Mesenchymal stem cell (in vitro differentiated cells and primary cell): ENCODE results near the gene SAMD4A.

Source experiments
- DNase-seq: peaks from one replicate; pipeline ENCODE4 v3.0.0-alpha.2; 2013
- H2AFZ ChIP-seq: one replicate; pipeline ENCODE4 v1.6.1; 2013; ENCODE audit warnings: low read depth, mild to moderate bottlenecking, control low read depth, inconsistent platforms, low read length, moderate library complexity
- H2AK5ac ChIP-seq: 2 replicates; pipeline ENCODE4 v1.6.1; 2013; ENCODE audit warnings: low read length, moderate library complexity, mild to moderate bottlenecking, inconsistent platforms; ENCODE audit not compliant: severe bottlenecking
- H2BK120ac ChIP-seq: one replicate; pipeline ENCODE4 v1.6.1; 2013; ENCODE audit warnings: low read depth, mild to moderate bottlenecking, inconsistent platforms, low read length, moderate library complexity
- H2BK12ac ChIP-seq, 2 experiments: one replicate each; pipeline ENCODE4 v1.6.1; 2013; ENCODE audit warnings: inconsistent platforms in 2 of 2, low read length in 2 of 2, mild to moderate bottlenecking in 2 of 2, moderate library complexity in 2 of 2, control low read depth in 1 of 2
- H2BK15ac ChIP-seq: one replicate; pipeline ENCODE4 v1.6.1; 2013; ENCODE audit warnings: mild to moderate bottlenecking, low read depth, inconsistent platforms; ENCODE audit not compliant: poor library complexity, severe bottlenecking
- H2BK5ac ChIP-seq: 2 replicates; pipeline ENCODE4 v1.6.1; 2013; ENCODE audit warnings: low read depth, mild to moderate bottlenecking, low read length, control low read depth, inconsistent platforms; ENCODE audit not compliant: poor library complexity, severe bottlenecking
- H3K14ac ChIP-seq, 2 experiments: one replicate each; pipeline ENCODE4 v1.6.1; 2013; ENCODE audit warnings: inconsistent platforms in 2 of 2, low read length in 2 of 2, control low read depth in 1 of 2, mild to moderate bottlenecking in 1 of 2, moderate library complexity in 1 of 2
- H3K18ac ChIP-seq, 2 experiments: one replicate each; pipeline ENCODE4 v1.6.1; 2013; ENCODE audit warnings: inconsistent platforms in 2 of 2, low read length in 2 of 2, control low read depth in 1 of 2, low read depth in 1 of 2, mild to moderate bottlenecking in 1 of 2
- H3K23ac ChIP-seq, 2 experiments: one replicate each; pipeline ENCODE4 v1.6.1; 2013; ENCODE audit warnings: inconsistent platforms in 2 of 2, low read length in 2 of 2, mild to moderate bottlenecking in 2 of 2, moderate library complexity in 2 of 2, control low read depth in 1 of 2
- H3K27ac ChIP-seq: 2 replicates; pipeline ENCODE4 v1.5.1; 2013; ENCODE audit warnings: mild to moderate bottlenecking, moderate library complexity, low read length, control low read depth, inconsistent platforms; ENCODE audit not compliant: poor library complexity, severe bottlenecking
- H3K27me3 ChIP-seq, 2 experiments: 2 replicates each; pipeline versions ENCODE4 v1.6.1 to v1.7.0; 2013; ENCODE audit warnings: low read length in 2 of 2, mild to moderate bottlenecking in 2 of 2, moderate library complexity in 2 of 2, control low read depth in 1 of 2, inconsistent platforms in 1 of 2; ENCODE audit not compliant: control insufficient read depth in 1 of 2, insufficient read depth in 1 of 2
- H3K36me3 ChIP-seq, 2 experiments: 2 replicates each; pipeline versions ENCODE4 v1.6.1 to v1.7.0; 2013; ENCODE audit warnings: low read length in 2 of 2, control low read depth in 1 of 2, inconsistent platforms in 1 of 2, low read depth in 1 of 2, mild to moderate bottlenecking in 1 of 2; ENCODE audit not compliant: insufficient read depth in 2 of 2, control insufficient read depth in 1 of 2
- H3K4ac ChIP-seq, 2 experiments: one replicate each; pipeline ENCODE4 v1.6.1; 2013; ENCODE audit warnings: inconsistent platforms in 2 of 2, low read length in 2 of 2, mild to moderate bottlenecking in 2 of 2, moderate library complexity in 2 of 2, control low read depth in 1 of 2, low read depth in 1 of 2
- H3K4me1 ChIP-seq: 2 replicates; pipeline ENCODE4 v1.6.1; 2013; ENCODE audit warnings: low read depth, low read length, control low read depth; ENCODE audit not compliant: control insufficient read depth, insufficient read depth
- H3K4me2 ChIP-seq: 2 replicates; pipeline ENCODE4 v1.6.1; 2013; ENCODE audit warnings: low read length, mild to moderate bottlenecking, inconsistent platforms; ENCODE audit not compliant: poor library complexity, severe bottlenecking
- H3K4me3 ChIP-seq, 2 experiments: 2 replicates each; pipeline versions ENCODE4 v1.5.1 to v1.7.0; 2013; ENCODE audit warnings: low read length in 2 of 2, mild to moderate bottlenecking in 2 of 2, control low read depth in 1 of 2, low read depth in 1 of 2; ENCODE audit not compliant: insufficient read depth in 1 of 2
- H3K79me1 ChIP-seq: replicated peaks from 2 replicates; pipeline ENCODE4 v1.6.1; 2013; ENCODE audit warnings: mild to moderate bottlenecking, control low read depth, low read length, inconsistent platforms; ENCODE audit not compliant: poor library complexity, severe bottlenecking
- H3K9ac ChIP-seq: 2 replicates; pipeline ENCODE4 v1.7.0; 2013; ENCODE audit warnings: mild to moderate bottlenecking, low read length, moderate library complexity
- H3K9me3 ChIP-seq: 2 replicates; pipeline ENCODE4 v1.7.0; 2013; ENCODE audit warnings: mild to moderate bottlenecking, low read length; ENCODE audit not compliant: control insufficient read depth
- H4K8ac ChIP-seq: one replicate; pipeline ENCODE4 v1.6.1; 2013; ENCODE audit warnings: inconsistent platforms, mild to moderate bottlenecking, low read length, moderate library complexity
- H4K91ac ChIP-seq: one replicate; pipeline ENCODE4 v1.6.1; 2013; ENCODE audit warnings: mild to moderate bottlenecking, low read length, inconsistent platforms
- WGBS: methylation state at CpG from one replicate; pipeline ENCODE4 v1.1.7; 2013; ENCODE audit warnings: mixed read lengths; 5-methylcytosine and 5-hydroxymethylcytosine counted together

The SAMD4A gene

GRCh38 chr14:54574528-54574927 lies 7.6 kb downstream of the SAMD4A start:
- Histone ChIP-seq H3K4me1 (peaks cover 5% of the 10 kb centered on the region), H3K9ac (no peak overlapping the region), H3K4me3 (no peak overlapping the region), H2AFZ (no peak overlapping the region), H3K14ac (no peak overlapping the region), H4K91ac (no peak overlapping the region), H3K18ac (no peak overlapping the region), H2BK12ac (no peak overlapping the region), H3K27me3 (no peaks in the 10 kb centered on the region), H2AK5ac (no peak overlapping the region), H3K4me2 (no peak overlapping the region), H2BK15ac (no peak overlapping the region), H2BK120ac (no peak overlapping the region), H3K27ac (no peak overlapping the region), H3K79me1 (peaks cover 20% of the 10 kb centered on the region), H3K23ac (no peak overlapping the region), H3K4ac (no peak overlapping the region), H2BK5ac (no peak overlapping the region), H4K8ac (no peak overlapping the region), H3K9me3 (peaks cover 12% of the 10 kb centered on the region), H3K36me3 (peaks cover 8 to 44% of the 10 kb centered on the region in 2 experiments)
- 79% methylated on average over 3 of the region's 6 CpGs for WGBS
- DNase-seq = no peak

- WGBS = 79% methylated on average over 6 of the region's 6 CpGs
- H3K4me1 ChIP-seq = peaks cover 8% of the 10 kb centered on the region
- H4K8ac ChIP-seq = no peak overlapping the region
- no peak overlapping the region for H3K9ac ChIP-seq
- DNase-seq = peak; percentile 49
- H3K27ac ChIP-seq = no peak overlapping the region
- H3K9me3 ChIP-seq = peaks cover 8% of the 10 kb centered on the region
- peak overlapping the region; percentile 44 for H2AK5ac ChIP-seq
- H2BK5ac ChIP-seq = no peak overlapping the region
- H2BK120ac ChIP-seq = no peak overlapping the region
- H3K79me1 ChIP-seq = peaks cover 27% of the 10 kb centered on the region
- H3K4ac ChIP-seq = no peak overlapping the region
- peak overlapping the region in 1 of 2 experiments; percentile 15 for H2BK12ac ChIP-seq
- H4K91ac ChIP-seq = no peak overlapping the region
- H3K36me3 ChIP-seq = peaks cover 11 to 39% of the 10 kb centered on the region in 2 experiments
- no peak overlapping the region for H2AFZ ChIP-seq
- H3K14ac ChIP-seq = no peak overlapping the region
- H3K27me3 ChIP-seq = no peaks in the 10 kb centered on the region
- peak overlapping the region in 1 of 2 experiments; percentile 48 for H3K23ac ChIP-seq
- H2BK15ac ChIP-seq = no peak overlapping the region
- H3K18ac ChIP-seq = peak overlapping the region; percentile 18 to 49
- H3K4me3 ChIP-seq = no peak overlapping the region
- no peak overlapping the region for H3K4me2 ChIP-seq
Measured at GRCh38 chr14:54577494-54577893, 10.6 kb downstream of the SAMD4A start.

GRCh38 chr14:54577977-54578376 lies 11.0 kb downstream of the SAMD4A start:
- Histone ChIP-seq H3K9ac (no peak overlapping the region), H3K23ac (no peak overlapping the region), H3K4me3 (no peak overlapping the region), H3K27ac (peak overlapping the region; percentile 7), H3K79me1 (peaks cover 29% of the 10 kb centered on the region), H2BK15ac (no peak overlapping the region), H3K4ac (no peak overlapping the region), H2AFZ (no peak overlapping the region), H3K36me3 (peaks cover 11 to 38% of the 10 kb centered on the region in 2 experiments), H2BK120ac (no peak overlapping the region), H3K14ac (no peak overlapping the region), H2AK5ac (no peak overlapping the region), H3K27me3 (no peaks in the 10 kb centered on the region), H2BK5ac (no peak overlapping the region), H4K91ac (no peak overlapping the region), H4K8ac (no peak overlapping the region), H3K9me3 (peaks cover 4% of the 10 kb centered on the region), H3K18ac (peak overlapping the region in 1 of 2 experiments; percentile 28), H3K4me1 (peaks cover 8% of the 10 kb centered on the region), H3K4me2 (no peak overlapping the region), H2BK12ac (no peak overlapping the region)
- 28% methylated on average over 3 of the region's 3 CpGs for WGBS
- peak; percentile 54 for DNase-seq

GRCh38 chr14:54579621-54580020 lies 12.7 kb downstream of the SAMD4A start:
- Histone ChIP-seq H3K27me3 (no peaks in the 10 kb centered on the region), H2BK12ac (no peak overlapping the region), H3K18ac (no peak overlapping the region), H2AFZ (no peak overlapping the region), H2BK120ac (no peak overlapping the region), H3K27ac (no peak overlapping the region), H2BK5ac (no peak overlapping the region), H3K9ac (no peak overlapping the region), H3K4me3 (no peak overlapping the region), H3K4me1 (peaks cover 8% of the 10 kb centered on the region), H3K79me1 (peaks cover 24% of the 10 kb centered on the region), H3K4me2 (no peak overlapping the region), H3K36me3 (peaks cover 11 to 27% of the 10 kb centered on the region in 2 experiments), H3K23ac (no peak overlapping the region), H3K9me3 (no peaks in the 10 kb centered on the region), H3K4ac (no peak overlapping the region), H3K14ac (no peak overlapping the region), H2BK15ac (no peak overlapping the region), H2AK5ac (no peak overlapping the region), H4K8ac (no peak overlapping the region), H4K91ac (no peak overlapping the region)
- 2% methylated on average over 1 of the region's 1 CpG for WGBS
- DNase-seq = peak; percentile 85
